ENCODE measurements around the gene SMIM1. TPM values are rescaled to one million over a fixed set of nuclear protein-coding genes. Genes with fewer than 3 reads are reported as not detected.

The SMIM1 gene
- total and polyA plus RNA-seq, 9 of the 15 experiments (the other 6 are each of a cell fraction or from before 2014, with no cell fraction given): 2.3 to 125 (median 24.3) TPM

DNA sequence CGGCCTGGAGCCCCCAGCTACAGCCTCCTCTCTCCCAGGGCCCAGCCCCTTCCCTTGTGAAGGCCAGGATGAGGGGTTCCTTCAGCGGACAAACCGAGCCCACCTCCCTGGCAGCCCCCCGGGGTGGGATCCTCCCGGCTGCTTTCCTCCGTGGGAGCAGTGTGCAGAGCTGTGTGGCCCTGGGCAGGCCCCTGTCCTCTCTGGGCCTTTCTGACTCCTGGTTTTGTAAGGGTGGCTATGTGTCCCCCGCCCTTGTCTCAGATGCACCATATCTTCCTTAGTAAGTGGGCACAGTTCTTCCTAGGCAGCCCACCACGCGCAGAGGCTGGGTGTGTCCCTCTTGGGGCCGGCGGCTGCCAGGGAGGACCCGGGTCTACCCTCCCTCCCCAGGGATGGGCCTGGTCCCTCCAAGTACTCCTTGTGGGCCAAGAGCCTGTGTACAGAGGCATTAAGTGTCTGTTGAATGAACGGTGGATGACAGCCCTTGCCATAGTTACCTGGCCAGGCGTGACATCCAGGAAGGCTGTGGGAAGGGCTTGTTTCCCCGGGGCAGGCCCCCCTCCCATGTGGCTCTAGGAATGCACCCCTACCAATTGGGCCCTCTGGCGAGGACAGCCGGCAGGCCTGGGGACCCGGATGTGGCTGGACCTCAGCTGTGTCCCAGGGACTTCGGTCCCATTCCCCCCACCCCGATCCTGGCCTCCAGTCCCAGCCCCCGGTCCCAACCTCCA is 3.8 kb downstream of the SMIM1 start (continued):
- TF ChIP-seq ZNF133 (CRISPR knock-in tag; IDR thresholded peaks at IDR 0.05): no peak
- TF ChIP-seq MAZ (CRISPR knock-in tag; conservative IDR thresholded peaks at IDR 0.05 in 1 of 2, IDR thresholded peaks at IDR 0.05 in 1 of 2): no peak
- TF ChIP-seq, protein P1, sequence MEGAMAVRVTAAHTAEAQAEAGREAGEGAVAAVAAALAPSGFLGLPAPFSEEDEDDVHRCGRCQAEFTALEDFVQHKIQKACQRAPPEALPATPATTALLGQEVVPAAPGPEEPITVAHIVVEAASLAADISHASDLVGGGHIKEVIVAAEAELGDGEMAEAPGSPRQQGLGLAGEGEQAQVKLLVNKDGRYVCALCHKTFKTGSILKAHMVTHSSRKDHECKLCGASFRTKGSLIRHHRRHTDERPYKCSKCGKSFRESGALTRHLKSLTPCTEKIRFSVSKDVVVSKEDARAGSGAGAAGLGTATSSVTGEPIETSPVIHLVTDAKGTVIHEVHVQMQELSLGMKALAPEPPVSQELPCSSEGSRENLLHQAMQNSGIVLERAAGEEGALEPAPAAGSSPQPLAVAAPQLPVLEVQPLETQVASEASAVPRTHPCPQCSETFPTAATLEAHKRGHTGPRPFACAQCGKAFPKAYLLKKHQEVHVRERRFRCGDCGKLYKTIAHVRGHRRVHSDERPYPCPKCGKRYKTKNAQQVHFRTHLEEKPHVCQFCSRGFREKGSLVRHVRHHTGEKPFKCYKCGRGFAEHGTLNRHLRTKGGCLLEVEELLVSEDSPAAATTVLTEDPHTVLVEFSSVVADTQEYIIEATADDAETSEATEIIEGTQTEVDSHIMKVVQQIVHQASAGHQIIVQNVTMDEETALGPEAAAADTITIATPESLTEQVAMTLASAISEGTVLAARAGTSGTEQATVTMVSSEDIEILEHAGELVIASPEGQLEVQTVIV (CRISPR knock-in tag; IDR thresholded peaks at IDR 0.05; ENCODE audit: borderline replicate concordance): 0 out of 2 replicates have a peak, but pooled peaks have one; percentile 52
- peak; percentile 11 for TF ChIP-seq KDM5B (IDR thresholded peaks at IDR 0.05; ENCODE audit: insufficient replicate concordance, low read depth, low read length)
- TF ChIP-seq CBX1 (IDR thresholded peaks at IDR 0.05; ENCODE audit: low read depth): no peak
- TF ChIP-seq TEAD1 (CRISPR knock-in tag; IDR thresholded peaks at IDR 0.05): no peak
- no peak for TF ChIP-seq GTF2F1 (IDR thresholded peaks at IDR 0.05; ENCODE audit: low read depth, low read length)
- TF ChIP-seq BCL6 (CRISPR knock-in tag; IDR thresholded peaks at IDR 0.05): no peak
- TF ChIP-seq, protein P2, sequence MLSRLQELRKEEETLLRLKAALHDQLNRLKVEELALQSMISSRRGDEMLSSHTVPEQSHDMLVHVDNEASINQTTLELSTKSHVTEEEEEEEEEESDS (CRISPR knock-in tag; IDR thresholded peaks at IDR 0.05): no peak
- no peak for TF ChIP-seq RBM25 (IDR thresholded peaks at IDR 0.05; ENCODE audit: low read depth, low read length, severe bottlenecking)
- no peak for TF ChIP-seq FOS (IDR thresholded peaks at IDR 0.05; ENCODE audit: extremely low read depth, insufficient read length)
- TF ChIP-seq FOXP1 (CRISPR knock-in tag; IDR thresholded peaks at IDR 0.05): 0 out of 2 replicates have a peak, but pooled peaks have one; percentile 2
- TF ChIP-seq BDP1 (IDR thresholded peaks at IDR 0.05; ENCODE audit: insufficient read depth, insufficient read length): no peak
- no peak for TF ChIP-seq CBFA2T2 (conservative IDR thresholded peaks at IDR 0.05)
- 0 out of 4 replicates have a peak, but pooled peaks of 1 of the 2 experiments have one; percentile 3 for TF ChIP-seq TRIM24 (IDR thresholded peaks at IDR 0.05)
- no peak for TF ChIP-seq BHLHE40 (IDR thresholded peaks at IDR 0.05; ENCODE audit: low read length)
- no peak for TF ChIP-seq KHSRP (IDR thresholded peaks at IDR 0.05)
- no peak for TF ChIP-seq ATF7 (IDR thresholded peaks at IDR 0.05)
- TF ChIP-seq HNRNPL (IDR thresholded peaks at IDR 0.05; ENCODE audit: low read depth, low read length): no peak
- TF ChIP-seq NFIX (CRISPR knock-in tag; IDR thresholded peaks at IDR 0.05; ENCODE audit: low read depth): no peak
- no peak for TF ChIP-seq ATF1 (CRISPR knock-in tag; IDR thresholded peaks at IDR 0.05)
- TF ChIP-seq ATF1 (tag; IDR thresholded peaks at IDR 0.05): no peak
- no peak for TF ChIP-seq CCNT2 (IDR thresholded peaks at IDR 0.05; ENCODE audit: borderline replicate concordance, extremely low read depth, insufficient read length, low read depth, low read length)
- no peak for TF ChIP-seq NR2F6 (CRISPR knock-in tag; IDR thresholded peaks at IDR 0.05)
- TF ChIP-seq ZNF224 (CRISPR knock-in tag; IDR thresholded peaks at IDR 0.05): no peak
- TF ChIP-seq ZFP36 (IDR thresholded peaks at IDR 0.05; ENCODE audit: low read depth, low read length, partially characterized antibody): peak; percentile 61
